Kidney epithelial cell (primary cell): Measurements from ENCODE around the gene HLA-DQB1. TPM values are rescaled to one million over a fixed set of nuclear protein-coding genes. Genes with fewer than 3 reads are reported as not detected.
A peak's percentile ranks its signal among the peaks of the same experiment; 100 is the strongest.
"Not testable (repeated sequence)": the region's sequence is repeated elsewhere in the genome, so short reads cannot be mapped to it uniquely, and the experiment has no call there.

ENCODE experiments used
- DNase-seq: peaks from one replicate; pipeline ENCODE4 v3.0.0-alpha.2; 2010; ENCODE audit warnings: low read depth
- H3K27me3 ChIP-seq: 2 replicates; pipeline ENCODE4 v1.6.0; 2011; ENCODE audit warnings: low read length; ENCODE audit not compliant: control insufficient read depth, insufficient read depth
- H3K36me3 ChIP-seq: 2 replicates; pipeline ENCODE4 v1.5.1; 2011; ENCODE audit warnings: low read length; ENCODE audit not compliant: control insufficient read depth, insufficient read depth
- H3K4me3 ChIP-seq: 2 replicates; pipeline ENCODE4 v1.5.1; 2011; ENCODE audit warnings: low read depth, mild to moderate bottlenecking, control low read depth, low read length
- total RNA-seq: library from RNA; depleted of rRNA; stranded (reverse); fragments of >200 nt; gene quantifications from 2 replicates; pipeline ENCODE4 v1.2.3, GENCODE V29; 2015
- TF ChIP-seq, protein P1 (sequence below): IDR thresholded peaks from 2 replicates; pipeline ENCODE4 v1.5.1; 2011; ENCODE audit warnings: mild to moderate bottlenecking, moderate library complexity, low read length, control low read depth, inconsistent platforms; ENCODE audit not compliant: insufficient read depth, poor library complexity, severe bottlenecking

HLA-DQB1 gene
- total RNA-seq, result 24.5 and 28.2 TPM in 2 replicates

DNA sequence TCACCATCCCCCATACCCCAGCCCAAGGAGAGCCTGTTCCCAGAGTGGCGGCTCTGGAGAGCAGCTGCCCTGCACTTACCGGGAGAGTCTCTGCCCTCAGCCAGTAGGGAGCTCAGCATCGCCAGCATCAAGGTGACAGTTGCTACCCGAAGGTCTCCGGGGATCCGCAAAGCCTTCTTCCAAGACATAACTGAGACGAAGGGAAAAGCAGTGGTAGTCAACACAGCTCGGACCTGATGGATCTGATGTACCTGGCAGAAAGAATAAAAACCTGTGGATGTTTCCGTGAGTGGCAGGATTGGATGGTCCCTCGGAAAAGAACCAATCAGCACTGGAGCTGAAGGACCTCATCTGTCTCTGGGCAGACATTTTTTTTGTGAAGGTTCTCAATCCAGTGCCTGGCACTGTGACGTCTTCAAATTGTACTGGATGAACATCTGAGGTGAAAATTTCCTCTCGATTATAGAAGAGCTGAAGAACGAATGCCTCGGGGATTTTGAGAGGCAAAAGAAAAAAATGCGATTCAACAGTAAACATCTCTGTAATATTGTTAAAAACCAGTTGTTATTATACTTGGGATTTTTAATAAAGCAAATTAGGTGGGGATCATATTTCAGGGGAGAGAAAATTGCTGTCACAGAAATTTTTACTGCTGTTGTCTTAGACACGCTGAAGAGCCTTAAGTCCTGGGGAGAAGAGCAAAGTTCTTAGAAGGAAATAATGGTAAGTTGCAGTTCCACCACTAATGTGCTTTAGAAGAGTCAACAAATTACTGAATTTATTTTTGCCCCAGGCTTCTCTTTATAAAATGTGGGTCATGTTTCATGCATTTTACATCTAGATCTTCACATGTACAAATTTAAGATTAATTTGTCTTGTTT, at the start of gene HLA-DQB1:
Gene HLA-DQB1 (minus strand): TSS at position 238 of the 881 bp plus-strand sequence. CDS start 50 bp downstream, at position 188.
- Histone ChIP-seq H3K36me3 (no peaks in the 10 kb centered on the region), H3K27me3 (peaks cover 3% of the 10 kb centered on the region), H3K4me3 (no peak within 1 kb of the TSS)
- no peak for DNase-seq
- TF ChIP-seq, protein P1, sequence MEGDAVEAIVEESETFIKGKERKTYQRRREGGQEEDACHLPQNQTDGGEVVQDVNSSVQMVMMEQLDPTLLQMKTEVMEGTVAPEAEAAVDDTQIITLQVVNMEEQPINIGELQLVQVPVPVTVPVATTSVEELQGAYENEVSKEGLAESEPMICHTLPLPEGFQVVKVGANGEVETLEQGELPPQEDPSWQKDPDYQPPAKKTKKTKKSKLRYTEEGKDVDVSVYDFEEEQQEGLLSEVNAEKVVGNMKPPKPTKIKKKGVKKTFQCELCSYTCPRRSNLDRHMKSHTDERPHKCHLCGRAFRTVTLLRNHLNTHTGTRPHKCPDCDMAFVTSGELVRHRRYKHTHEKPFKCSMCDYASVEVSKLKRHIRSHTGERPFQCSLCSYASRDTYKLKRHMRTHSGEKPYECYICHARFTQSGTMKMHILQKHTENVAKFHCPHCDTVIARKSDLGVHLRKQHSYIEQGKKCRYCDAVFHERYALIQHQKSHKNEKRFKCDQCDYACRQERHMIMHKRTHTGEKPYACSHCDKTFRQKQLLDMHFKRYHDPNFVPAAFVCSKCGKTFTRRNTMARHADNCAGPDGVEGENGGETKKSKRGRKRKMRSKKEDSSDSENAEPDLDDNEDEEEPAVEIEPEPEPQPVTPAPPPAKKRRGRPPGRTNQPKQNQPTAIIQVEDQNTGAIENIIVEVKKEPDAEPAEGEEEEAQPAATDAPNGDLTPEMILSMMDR, result no peak

DNA sequence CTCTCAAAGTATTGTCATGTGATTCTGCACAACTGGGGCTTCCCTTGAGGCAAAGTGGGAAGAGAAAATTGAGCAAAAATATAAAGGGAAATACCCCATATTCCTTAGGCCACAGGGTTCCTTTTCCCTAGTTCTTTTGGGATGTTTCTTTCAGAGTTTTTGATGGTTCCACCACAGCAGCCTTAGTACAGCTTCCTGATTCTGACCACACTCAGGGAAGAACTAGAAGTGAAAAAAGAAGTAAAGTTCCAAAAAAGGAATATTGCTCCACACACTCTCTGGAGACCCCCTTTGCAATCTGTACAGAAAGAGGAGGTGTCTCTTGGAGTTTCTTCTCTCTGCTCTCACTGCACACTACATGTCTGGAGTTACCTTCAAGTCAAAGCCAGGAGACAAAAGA, 46.8 kb upstream of the HLA-DQB1 start:
- DNase-seq, result no peak
- Histone ChIP-seq H3K27me3 (no peaks in the 10 kb centered on the region), H3K4me3 (no peak overlapping the region), H3K36me3 (no peaks in the 10 kb centered on the region)
- TF ChIP-seq, protein P1, result no peak

DNA sequence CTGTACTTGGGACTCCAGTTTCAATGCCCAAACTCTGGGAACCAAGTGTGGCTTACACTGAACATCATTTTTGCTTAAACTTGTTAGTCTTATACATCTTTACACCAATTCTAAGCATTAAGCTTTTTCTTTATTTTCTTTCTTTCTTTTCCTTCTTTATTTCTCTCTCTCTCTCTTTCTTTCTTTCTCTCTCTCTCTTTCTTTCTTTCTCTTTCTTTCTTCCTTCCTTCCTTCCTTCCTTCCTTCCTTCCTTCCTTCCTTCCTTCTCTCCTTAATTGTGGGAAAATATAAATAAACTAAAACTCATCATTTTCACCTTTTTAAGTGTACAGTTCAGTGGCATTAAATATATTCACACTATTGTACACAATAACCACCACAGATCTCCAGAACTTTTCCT, 43.2 kb upstream of the HLA-DQB1 start:
- DNase-seq, result no peak
- no peaks in the 10 kb centered on the region for H3K36me3 ChIP-seq
- no peak overlapping the region for H3K4me3 ChIP-seq
- no peaks in the 10 kb centered on the region for H3K27me3 ChIP-seq
- TF ChIP-seq, protein P1, result no peak

DNA sequence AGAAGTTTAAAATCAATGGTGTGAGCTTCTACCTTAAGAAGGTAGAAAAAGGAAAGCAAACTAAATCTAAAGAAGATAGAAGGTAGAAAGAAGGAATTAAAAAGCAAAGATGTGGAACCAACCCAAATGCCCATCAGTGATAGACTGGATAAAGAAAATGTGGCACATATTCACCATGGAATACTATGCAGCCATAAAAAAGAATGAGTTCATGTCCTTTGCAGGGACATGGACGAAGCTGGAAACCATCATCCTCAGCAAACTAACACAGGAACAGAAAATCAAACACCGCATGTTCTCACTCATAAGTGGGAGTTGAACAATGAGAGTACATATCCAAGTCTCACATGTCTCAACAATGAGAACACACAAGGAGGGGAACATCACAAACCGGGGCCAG, 38.7 kb upstream of the HLA-DQB1 start:
- not testable (repeated sequence) for DNase-seq, H3K36me3 ChIP-seq, H3K27me3 ChIP-seq, H3K4me3 ChIP-seq

DNA sequence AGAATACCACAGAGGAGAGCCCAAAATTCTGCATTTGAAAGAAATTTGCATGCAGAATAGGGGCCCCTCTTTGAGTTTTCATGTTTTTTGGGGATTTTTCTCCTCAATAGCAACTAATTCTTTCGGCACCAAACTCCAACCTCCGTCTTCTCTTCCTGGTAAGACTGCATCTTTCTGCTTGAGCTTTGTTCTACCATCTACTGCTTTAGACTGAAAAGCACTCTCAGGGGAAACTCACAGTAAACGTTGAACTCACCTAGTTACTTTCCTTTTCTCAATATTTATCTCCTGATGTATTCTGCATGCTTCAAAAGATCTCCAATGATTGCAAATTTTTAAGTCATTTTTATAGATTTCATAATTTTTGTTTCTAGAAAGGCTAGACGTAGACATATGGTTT, 36.9 kb upstream of the HLA-DQB1 start:
- TF ChIP-seq, protein P1, result no peak
- H3K27me3 ChIP-seq, result peaks cover 5% of the 10 kb centered on the region
- no peak overlapping the region for H3K4me3 ChIP-seq
- no peaks in the 10 kb centered on the region for H3K36me3 ChIP-seq
- DNase-seq, result no peak

DNA sequence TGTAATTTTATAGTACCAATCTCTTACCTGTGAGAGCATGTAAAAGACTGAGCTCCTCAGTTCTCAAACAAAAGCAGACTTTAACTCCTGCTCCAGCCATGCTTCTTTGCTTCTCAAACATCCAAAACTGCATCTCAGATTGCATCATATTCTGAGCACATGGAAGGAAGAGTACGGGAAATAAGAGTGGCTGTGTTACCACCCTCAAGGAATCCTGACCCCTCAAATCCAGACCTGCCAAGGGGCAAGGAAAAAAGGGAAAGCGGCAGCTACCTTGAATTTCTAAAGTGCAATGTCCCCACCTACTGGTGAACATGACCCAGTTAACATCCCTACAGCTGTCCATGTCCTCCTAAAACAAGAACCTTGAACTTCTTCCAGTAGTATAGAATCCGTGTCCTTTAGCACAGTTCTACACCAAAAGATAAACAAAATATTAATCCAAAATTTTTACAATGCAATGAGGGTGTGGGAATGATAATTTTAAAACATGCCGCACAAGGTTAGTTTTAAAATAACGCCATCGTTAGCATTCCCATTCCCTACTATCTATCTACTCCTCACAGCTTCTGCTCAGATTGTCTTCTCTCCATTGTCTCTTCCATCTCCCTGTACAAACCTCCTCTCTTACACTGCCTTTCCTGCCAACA, 34.1 kb upstream of the HLA-DQB1 start:
- Histone ChIP-seq H3K4me3 (no peak overlapping the region), H3K27me3 (peaks cover 9% of the 10 kb centered on the region), H3K36me3 (no peaks in the 10 kb centered on the region)
- TF ChIP-seq, protein P1, result peak; percentile 66
- peak; percentile 10 for DNase-seq
